ENCODE results near the gene PRKAG3.
"Not testable (repeated sequence)": the region's sequence is repeated elsewhere in the genome, so short reads cannot be mapped to it uniquely, and the experiment has no call there.

PRKAG3 gene

GRCh38 chr2:218780046-218780445 is 51.6 kb downstream of the PRKAG3 start:
- no peak for DNase-seq

- DNase-seq, result no peak
Observed at GRCh38 chr2:218777276-218777990, 54.2 kb downstream of the PRKAG3 start.

GRCh38 chr2:218776488-218776887 is 55.1 kb downstream of the PRKAG3 start:
- no peak for DNase-seq

GRCh38 chr2:218773881-218774280 is 57.7 kb downstream of the PRKAG3 start:
- DNase-seq, result no peak

DNA sequence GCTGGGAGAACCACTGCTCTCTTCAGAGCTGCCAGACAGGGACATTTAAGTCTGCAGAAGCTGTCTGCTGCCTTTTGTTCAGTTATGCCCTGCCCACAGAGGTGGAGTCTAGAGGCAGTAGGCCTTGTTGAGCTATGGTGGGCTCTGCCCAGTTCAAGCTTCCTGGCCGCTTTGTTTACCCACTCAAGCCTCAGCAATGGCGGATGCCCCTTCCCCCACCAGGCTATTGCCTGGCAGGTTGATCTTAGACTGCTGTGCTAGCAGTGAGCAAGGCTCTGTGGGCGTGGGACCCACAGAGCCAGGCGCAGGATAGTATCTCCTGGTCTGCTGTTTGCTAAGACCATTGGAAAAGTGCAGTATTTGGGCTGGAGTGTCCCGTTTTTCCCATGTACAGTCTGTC is 58.8 kb downstream of the PRKAG3 start:
- not testable (repeated sequence) for DNase-seq

Data from activated effector memory CD4-positive, alpha-beta T cell treated with Interleukin-2 at 50 U/mL for 16 hours (primary cell).